ENCODE data around the gene CD200R1. TPM values are rescaled to one million over a fixed set of nuclear protein-coding genes. Genes with fewer than 3 reads are reported as not detected.

Gene CD200R1
- total and polyA plus RNA-seq, 2 of the 4 experiments (the other 2 are of a cell fraction) = under 0.01 to 0.05 TPM

GRCh38 chr3:112967828-112968227 is 7.1 kb downstream of the CD200R1 start:
- no peak overlapping the region for H2BK15ac ChIP-seq (ENCODE audit: low read depth, low read length)
- H3K14ac ChIP-seq (replicated peaks; ENCODE audit: low read depth, low read length) = no peak overlapping the region
- no peaks in the 10 kb centered on the region for H3K79me1 ChIP-seq (ENCODE audit: low read depth in 1 of 2, low read length in 2 of 2)
- ChIA-PET CTCF (interaction anchor here (0.6 kb wide), 1 partner anchor 218 kb away, joined by 3 read pairs; no protein-coding TSS in a partner anchor), POLR2A (ENCODE audit: unreplicated experiment) (no interaction called here)
- no TSS peak for BruUV-seq (replicated peaks)
- H3K23ac ChIP-seq (ENCODE audit: low read depth, low read length) = no peak overlapping the region
- H2BK5ac ChIP-seq (ENCODE audit: low read depth, low read length, poor library complexity, severe bottlenecking) = no peak overlapping the region
- H4K91ac ChIP-seq (ENCODE audit: insufficient read depth, low read depth, low read length) = no peak overlapping the region
- H3K4me3 ChIP-seq (ENCODE audit: insufficient read depth, low read depth, low read length) = no peak overlapping the region
- no peak overlapping the region for H2BK120ac ChIP-seq (ENCODE audit: low read depth, low read length)
- no peaks in the 10 kb centered on the region for H3K4me1 ChIP-seq (ENCODE audit: control insufficient read depth, insufficient read depth, low read length)
- no peak overlapping the region for H3K27ac ChIP-seq (ENCODE audit: insufficient read depth, low read length)
- H3K27me3 ChIP-seq (ENCODE audit: control insufficient read depth, insufficient read depth, low read length) = peaks cover 22% of the 10 kb centered on the region
- no peak overlapping the region for H4K5ac ChIP-seq (ENCODE audit: low read depth, low read length)
- no peak overlapping the region for H3K9ac ChIP-seq (ENCODE audit: low read depth, low read length)
- dilution Hi-C loops (cut with HindIII; ENCODE audit: low sequenced_read_pairs, unreplicated experiment) = no loop called here
- no peak overlapping the region for H3K4me2 ChIP-seq (ENCODE audit: low read depth, low read length)
- no peaks in the 10 kb centered on the region for H4K20me1 ChIP-seq (ENCODE audit: insufficient read depth, low read length)
- H2BK20ac ChIP-seq (ENCODE audit: low read depth, low read length) = no peak overlapping the region
- ATAC-seq (ENCODE audit: low read depth) (no peak), DNase-seq (no peak)
- H2AK5ac ChIP-seq (ENCODE audit: low read depth, low read length) = no peak overlapping the region
- TF ChIP-seq CEBPB (IDR thresholded peaks at IDR 0.05; ENCODE audit: low read depth, low read length) = no peak
- no peak overlapping the region for H3K56ac ChIP-seq (ENCODE audit: extremely low read depth, insufficient read depth, low read length)
- H2AFZ ChIP-seq (replicated peaks; ENCODE audit: low read length, poor library complexity) = no peak overlapping the region
- no peak overlapping the region for H3K18ac ChIP-seq (ENCODE audit: low read depth, low read length)
- intact Hi-C loops (cut with micrococcal nuclease) = no loop called here
- no peaks in the 10 kb centered on the region for H3K36me3 ChIP-seq (ENCODE audit: control insufficient read depth, insufficient read depth, low read length)
- no peak overlapping the region for H4K8ac ChIP-seq (ENCODE audit: low read depth in 2 of 2, low read length in 2 of 2)
- H3K9me3 ChIP-seq (ENCODE audit: control insufficient read depth, insufficient read depth, low read length) = no peaks in the 10 kb centered on the region
- no CpG with 5 or more reads among the region's 1 CpG for WGBS, 2 experiments (ENCODE audit: extremely low coverage in 2 of 2, insufficient read length in 1 of 2)
- no peaks in the 10 kb centered on the region for H3K9me1 ChIP-seq (ENCODE audit: insufficient read depth, low read length)
- in situ Hi-C loops (cut with MboI; ENCODE audit: low sequenced_read_pairs) = no loop called here
- H2AK9ac ChIP-seq (replicated peaks; ENCODE audit: low read depth, low read length, poor library complexity) = no peak overlapping the region
- no peak overlapping the region for H3K4ac ChIP-seq (ENCODE audit: low read depth, low read length)
